ENCODE measurements around the gene PIGH. TPM values are rescaled to one million over a fixed set of nuclear protein-coding genes. Genes with fewer than 3 reads are reported as not detected.

Gene PIGH
- total RNA-seq, 1 donor from 2014 or later = 19.1 TPM

- intact Hi-C loops (cut with micrococcal nuclease) = no loop called here
Observed at GRCh38 chr14:67575684-67576083, 24.4 kb downstream of the PIGH start.

GRCh38 chr14:67574806-67575205, 25.3 kb downstream of the PIGH start:
- intact Hi-C loops (cut with micrococcal nuclease) = no loop called here

GRCh38 chr14:67574156-67574555, 25.9 kb downstream of the PIGH start:
- intact Hi-C loops (cut with micrococcal nuclease) = no loop called here

- intact Hi-C loops (cut with micrococcal nuclease) = no loop called here
Observed at GRCh38 chr14:67573228-67574010, 26.6 kb downstream of the PIGH start.

GRCh38 chr14:67572608-67573007, 27.5 kb downstream of the PIGH start:
- intact Hi-C loops (cut with micrococcal nuclease) = no loop called here

- intact Hi-C loops (cut with micrococcal nuclease) = loop anchor here (1.0 kb wide), 3 partner anchors 46 to 145 kb away; no protein-coding TSS in a partner anchor
Observed at GRCh38 chr14:67571991-67572323, 28.1 kb downstream of the PIGH start.

- intact Hi-C loops (cut with micrococcal nuclease) = loop anchor here (1.0 kb wide), 3 partner anchors 45 to 144 kb away; no protein-coding TSS in a partner anchor
Observed at GRCh38 chr14:67571275-67571990, 28.6 kb downstream of the PIGH start.

GRCh38 chr14:67570453-67570852, 29.6 kb downstream of the PIGH start:
- intact Hi-C loops (cut with micrococcal nuclease) = no loop called here

- intact Hi-C loops (cut with micrococcal nuclease) = no loop called here
Observed at GRCh38 chr14:67569651-67570290, 30.3 kb downstream of the PIGH start.

- intact Hi-C loops (cut with micrococcal nuclease) = no loop called here
Observed at GRCh38 chr14:67569011-67569650, 30.9 kb downstream of the PIGH start.

- intact Hi-C loops (cut with micrococcal nuclease) = no loop called here
Observed at GRCh38 chr14:67567654-67568053, 32.4 kb downstream of the PIGH start.

- intact Hi-C loops (cut with micrococcal nuclease) = no loop called here
Observed at GRCh38 chr14:67566908-67567307, 33.2 kb downstream of the PIGH start.

- intact Hi-C loops (cut with micrococcal nuclease) = no loop called here
Observed at GRCh38 chr14:67564236-67564635, 35.8 kb downstream of the PIGH start.

- intact Hi-C loops (cut with micrococcal nuclease) = no loop called here
Observed at GRCh38 chr14:67562776-67563150, 37.3 kb downstream of the PIGH start.

- intact Hi-C loops (cut with micrococcal nuclease) = no loop called here
Observed at GRCh38 chr14:67562025-67562775, 37.9 kb downstream of the PIGH start.

GRCh38 chr14:67559639-67560038, 40.4 kb downstream of the PIGH start:
- intact Hi-C loops (cut with micrococcal nuclease) = no loop called here

GRCh38 chr14:67557656-67558055, 42.4 kb downstream of the PIGH start:
- intact Hi-C loops (cut with micrococcal nuclease) = no loop called here

- intact Hi-C loops (cut with micrococcal nuclease) = no loop called here
Observed at GRCh38 chr14:67557118-67557517, 43.0 kb downstream of the PIGH start.

GRCh38 chr14:67556671-67557070, 43.4 kb downstream of the PIGH start:
- intact Hi-C loops (cut with micrococcal nuclease) = no loop called here

GRCh38 chr14:67555518-67556090, 44.5 kb downstream of the PIGH start:
- intact Hi-C loops (cut with micrococcal nuclease) = no loop called here

GRCh38 chr14:67554341-67554740, 45.7 kb downstream of the PIGH start:
- intact Hi-C loops (cut with micrococcal nuclease) = no loop called here

All from T-helper 1 cell treated with Interleukin-12 subunit alpha and Interleukin-12 subunit beta and Interleukin-4 antibody, amounts not matched to agents 30 ng/mL and 1 ng/mL, for 36 hours (primary cell).